Ovary (tissue), 9 donors: ENCODE measurements around the gene NR0B1. TPM values are rescaled to one million over a fixed set of nuclear protein-coding genes. Genes with fewer than 3 reads are reported as not detected.

Experiments used
- DNase-seq, 5 donors: peaks; one replicate each; pipeline ENCODE4 v3.0.0-alpha.2; 2019 to 2020
- H3K27ac ChIP-seq, 2 donors: fragments of 200-600 bp; one replicate each; pipeline versions ENCODE4 v1.5.1 to v1.8.0; 2019 to 2022
- H3K27me3 ChIP-seq: fragments of 200-600 bp; one replicate; pipeline ENCODE4 v1.8.0; 2022
- H3K36me3 ChIP-seq: fragments of 200-600 bp; sonication (generic); one replicate; pipeline ENCODE4 v1.5.1; 2019
- H3K4me1 ChIP-seq: one replicate; pipeline ENCODE4 v1.8.1; 2013; ENCODE audit warnings: mild to moderate bottlenecking, moderate library complexity; ENCODE audit not compliant: insufficient read depth
- H3K4me3 ChIP-seq: fragments of 200-600 bp; sonication (generic); one replicate; pipeline ENCODE4 v1.5.1; 2017
- H3K9me3 ChIP-seq, 2 donors: fragments of 200-600 bp in 1 of 2; sonication (generic) in 1 of 2; one replicate each; pipeline versions ENCODE4 v1.5.1 to v1.8.1; 2013 to 2019; ENCODE audit warnings: mild to moderate bottlenecking in 1 of 2, moderate library complexity in 1 of 2
- CTCF ChIP-seq, 3 donors: fragments of 450-650 bp in 2 of 3; fragments of 200-600 bp in 1 of 3; IDR thresholded peaks; one replicate each; pipeline versions ENCODE4 v1.5.1 to v1.8.0; 2016 to 2022; ENCODE audit warnings: antibody characterized with exemption in 3 of 3, mild to moderate bottlenecking in 1 of 3
- EP300 ChIP-seq: sonication (generic); formaldehyde crosslinking; IDR thresholded peaks from one replicate; pipeline ENCODE4 v1.6.1; 2017; ENCODE audit warnings: antibody characterized with exemption
- POLR2A ChIP-seq: fragments of 450-650 bp; IDR thresholded peaks from one replicate; pipeline ENCODE4 v1.6.1; 2017; ENCODE audit warnings: antibody characterized with exemption, mild to moderate bottlenecking, moderate library complexity
- WGBS, 3 donors: extraction: QIAGEN DNeasy Blood & Tissue Kit in 1 of 3; methylation state at CpG; one replicate each; pipeline versions ENCODE4 v1.1.5 to v1.1.7; 2013 to 2017; 5-methylcytosine and 5-hydroxymethylcytosine counted together
- intact Hi-C, 4 donors: fragments of 100-400 bp; cut with DNase I; formaldehyde crosslinking; loops; one replicate each; pipeline versions ENCODE4 v1.11.0 to v1.15.1; 2022 to 2023
- polyA plus RNA-seq, 2 donors: library from polyadenylated mRNA; stranded (reverse); fragments of 200-250 nt in 1 of 2; fragments of 350-450 nt in 1 of 2; fragmentation: Illumina TruSeq in 1 of 2; extraction: RNeasy Lipid Tissue Mini Kit (QIAGEN cat#74804) in 1 of 2; gene quantifications; one replicate each; pipeline ENCODE4 v1.2.3, GENCODE V29; 2013 to 2014
- total RNA-seq, 7 donors: library from RNA; depleted of rRNA in 2 of 7; stranded (reverse); fragments of >200 nt in 2 of 7; fragmentation: NEBNext Ultra II Directional in 3 of 7; extraction: Animal tissue kit (Norgen Biotek cat#: 25700) in 3 of 7; gene quantifications; one replicate each; pipeline versions ENCODE4 v1.1.0 to v1.2.4, GENCODE V29; 2016 to 2023
- donor health status: DM: no; HTN: no; CAD: no; lungs with moderate emphysema.
- donor health status: DM: no; HTN: no; CAD: no.
- donor health status: Bipolar disorder and iron deficiency.
- donor health status: DM: yes; HTN: yes; CAD: no.
- donor health status: DM: no; HTN: no; CAD: no.
- donor health status: DM: yes; HTN: yes; CAD: no.

Gene NR0B1
- total and polyA plus RNA-seq, 9 donors, result 1.3 to 5.8 (median 2.6) TPM

- Histone ChIP-seq H3K4me3 (no peak overlapping the region), H3K27me3 (no peaks in the 10 kb centered on the region), H3K27ac (no peak overlapping the region), H3K9me3 (no peaks in the 10 kb centered on the region), H3K36me3 (no peaks in the 10 kb centered on the region), H3K4me1 (no peaks in the 10 kb centered on the region)
- TF ChIP-seq CTCF (IDR thresholded peaks at IDR 0.05) (no peak), POLR2A (no peak), EP300 (no peak)
- intact Hi-C loops, result no loop called here
- WGBS, 3 donors, result 25 to 37% (median 28%) methylated on average over 5 of the region's 5 CpGs
- no peak for DNase-seq
Measured at GRCh38 chrX:30301963-30302362, 7.2 kb downstream of the NR0B1 start.

DNA sequence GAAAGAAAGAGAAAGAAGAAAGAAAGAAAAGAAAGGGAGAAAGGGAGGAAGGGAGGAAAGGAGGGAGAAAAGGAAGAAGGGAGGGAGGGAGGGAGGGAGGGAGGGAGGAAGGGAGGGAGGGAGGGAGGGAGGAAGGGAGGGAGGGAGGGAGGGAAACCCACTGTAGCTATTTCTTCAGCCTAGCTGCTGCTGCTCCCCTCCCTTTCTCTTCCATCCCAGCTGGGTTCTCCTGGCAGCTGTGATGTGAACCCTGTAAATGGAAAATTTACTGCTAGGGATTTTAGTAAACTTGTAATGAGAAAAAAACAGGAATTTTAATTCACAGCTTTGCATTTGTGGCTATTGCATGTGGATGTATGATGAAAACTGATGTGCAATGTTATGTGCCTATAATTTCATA, 8.0 kb downstream of the NR0B1 start:
- Histone ChIP-seq H3K4me1 (no peaks in the 10 kb centered on the region), H3K27me3 (no peaks in the 10 kb centered on the region), H3K9me3 (no peaks in the 10 kb centered on the region), H3K4me3 (no peak overlapping the region), H3K36me3 (no peaks in the 10 kb centered on the region), H3K27ac (no peak overlapping the region)
- intact Hi-C loops, result no loop called here
- TF ChIP-seq CTCF (IDR thresholded peaks at IDR 0.05) (no peak), POLR2A (no peak), EP300 (no peak)
- DNase-seq, result peak in 1 of 5 donors; percentile 14

DNA sequence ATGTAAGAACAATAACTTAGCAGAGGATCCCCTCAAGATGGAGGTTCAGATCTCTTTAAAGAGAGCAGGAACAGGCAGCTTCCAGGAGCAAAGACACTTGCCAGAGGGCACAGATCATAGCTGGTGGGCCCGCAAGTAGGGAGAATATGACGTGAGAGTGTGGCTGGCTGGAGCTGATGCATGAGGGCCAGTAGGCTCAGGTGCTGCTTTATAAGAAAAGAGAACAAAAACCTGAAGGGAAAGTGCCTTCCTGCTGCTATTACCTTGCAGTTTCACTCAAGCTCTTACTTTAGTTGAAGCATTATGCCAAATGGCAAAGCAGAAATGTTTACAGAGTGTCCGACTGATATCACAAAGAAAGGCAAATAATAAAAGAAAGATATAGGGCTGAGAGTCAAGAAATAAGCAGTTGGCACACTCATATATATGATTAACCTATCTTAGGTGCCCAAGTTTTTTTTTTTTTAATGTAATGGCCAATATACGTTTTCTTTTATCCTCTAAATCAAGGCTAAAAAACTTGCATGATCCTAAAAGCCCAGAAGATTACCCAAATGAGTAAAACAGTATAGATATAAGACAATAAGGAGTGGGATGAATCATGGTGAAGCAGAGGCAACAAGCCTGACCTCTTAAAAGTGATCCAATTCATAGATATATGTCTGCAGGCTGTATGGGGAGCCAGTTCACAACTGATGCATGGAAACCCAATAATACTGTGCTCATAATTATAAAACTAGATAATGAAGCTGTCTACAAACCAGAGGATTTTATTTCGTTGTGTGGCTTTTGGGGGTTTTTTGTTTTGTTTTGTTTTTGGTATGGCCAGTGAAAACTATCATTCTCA, 12.6 kb downstream of the NR0B1 start:
- no peak for TF ChIP-seq CTCF (IDR thresholded peaks at IDR 0.05)
- no peak for TF ChIP-seq POLR2A
- no peak for TF ChIP-seq EP300
- no peaks in the 10 kb centered on the region for H3K36me3 ChIP-seq
- H3K4me1 ChIP-seq, result no peaks in the 10 kb centered on the region
- H3K9me3 ChIP-seq, result no peaks in the 10 kb centered on the region
- no peaks in the 10 kb centered on the region for H3K27me3 ChIP-seq
- no peak overlapping the region for H3K4me3 ChIP-seq
- DNase-seq, result no peak
- WGBS, 3 donors, result 50 to 61% (median 54%) methylated on average over 5 of the region's 5 CpGs
- intact Hi-C loops, result no loop called here
- H3K27ac ChIP-seq, result no peak overlapping the region

- intact Hi-C loops, result no loop called here
- WGBS, 3 donors, result 46 to 68% (median 54%) methylated on average over 3 of the region's 3 CpGs
- Histone ChIP-seq H3K27me3 (no peaks in the 10 kb centered on the region), H3K9me3 (no peaks in the 10 kb centered on the region), H3K4me1 (no peaks in the 10 kb centered on the region), H3K4me3 (no peak overlapping the region), H3K27ac (no peak overlapping the region), H3K36me3 (no peaks in the 10 kb centered on the region)
- TF ChIP-seq CTCF (IDR thresholded peaks at IDR 0.05) (no peak), POLR2A (no peak), EP300 (no peak)
- DNase-seq, result no peak
Measured at GRCh38 chrX:30283456-30284200, 25.6 kb downstream of the NR0B1 start.
